ENCODE results near the gene RMND5B. TPM values are rescaled to one million over a fixed set of nuclear protein-coding genes. Genes with fewer than 3 reads are reported as not detected.

Gene RMND5B
- total and polyA plus RNA-seq, 2 experiments from 2014 or later = 27.2 to 42.2 TPM

DNA sequence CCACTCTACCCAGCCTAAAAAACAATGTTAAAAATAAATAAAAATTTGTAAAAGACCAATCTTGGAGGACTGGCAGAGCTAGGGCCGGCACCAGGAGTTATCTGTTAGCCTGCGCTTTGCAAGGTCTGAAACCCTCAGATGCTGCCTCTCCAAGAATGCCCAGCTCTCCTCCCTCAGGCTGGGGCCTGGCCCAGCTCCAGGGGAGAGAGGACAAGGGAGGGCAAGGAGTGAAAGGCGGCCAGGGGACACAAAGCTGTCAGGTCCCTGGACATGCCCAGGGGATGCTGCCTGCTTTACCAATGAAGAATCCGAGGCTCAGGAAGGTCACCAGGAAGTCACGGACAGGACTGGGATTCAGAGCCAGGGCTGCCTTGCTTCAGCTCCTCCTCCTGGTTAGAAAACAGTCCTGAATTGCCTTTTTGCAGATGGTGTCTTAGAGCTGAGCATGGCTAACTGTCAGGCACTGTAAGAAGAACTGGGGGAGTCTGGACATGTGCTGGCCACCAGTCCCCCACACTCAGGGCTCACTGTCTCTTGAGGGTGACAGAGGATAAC lies 23.0 kb upstream of the RMND5B start:
- no peak for DNase-seq (ENCODE audit: low spot score)
- H3K9me3 ChIP-seq (ENCODE audit: low read depth) = no peaks in the 10 kb centered on the region
- H4K20me1 ChIP-seq (ENCODE audit: insufficient read depth, poor library complexity, severe bottlenecking) = no peaks in the 10 kb centered on the region
- H2AFZ ChIP-seq = no peak overlapping the region
- no peaks in the 10 kb centered on the region for H3K27me3 ChIP-seq
- H3K79me2 ChIP-seq = no peaks in the 10 kb centered on the region
- no peaks in the 10 kb centered on the region for H3K4me1 ChIP-seq (ENCODE audit: insufficient read depth)
- H3K27ac ChIP-seq = no peak overlapping the region
- WGBS (ENCODE audit: low lambda C conversion rate, missing lambda C conversion rate) = 56% methylated on average over 5 of the region's 5 CpGs
- no peak overlapping the region for H3K4me3 ChIP-seq
- H3K36me3 ChIP-seq (replicated peaks; ENCODE audit: insufficient read depth, low read depth) = no peaks in the 10 kb centered on the region
- no peak overlapping the region for H3K4me2 ChIP-seq
- H3K9me2 ChIP-seq (replicated peaks; ENCODE audit: insufficient read depth) = no peaks in the 10 kb centered on the region
- TF ChIP-seq, protein P1, sequence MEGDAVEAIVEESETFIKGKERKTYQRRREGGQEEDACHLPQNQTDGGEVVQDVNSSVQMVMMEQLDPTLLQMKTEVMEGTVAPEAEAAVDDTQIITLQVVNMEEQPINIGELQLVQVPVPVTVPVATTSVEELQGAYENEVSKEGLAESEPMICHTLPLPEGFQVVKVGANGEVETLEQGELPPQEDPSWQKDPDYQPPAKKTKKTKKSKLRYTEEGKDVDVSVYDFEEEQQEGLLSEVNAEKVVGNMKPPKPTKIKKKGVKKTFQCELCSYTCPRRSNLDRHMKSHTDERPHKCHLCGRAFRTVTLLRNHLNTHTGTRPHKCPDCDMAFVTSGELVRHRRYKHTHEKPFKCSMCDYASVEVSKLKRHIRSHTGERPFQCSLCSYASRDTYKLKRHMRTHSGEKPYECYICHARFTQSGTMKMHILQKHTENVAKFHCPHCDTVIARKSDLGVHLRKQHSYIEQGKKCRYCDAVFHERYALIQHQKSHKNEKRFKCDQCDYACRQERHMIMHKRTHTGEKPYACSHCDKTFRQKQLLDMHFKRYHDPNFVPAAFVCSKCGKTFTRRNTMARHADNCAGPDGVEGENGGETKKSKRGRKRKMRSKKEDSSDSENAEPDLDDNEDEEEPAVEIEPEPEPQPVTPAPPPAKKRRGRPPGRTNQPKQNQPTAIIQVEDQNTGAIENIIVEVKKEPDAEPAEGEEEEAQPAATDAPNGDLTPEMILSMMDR (IDR thresholded peaks at IDR 0.05; ENCODE audit: poor library complexity) = no peak
- TF ChIP-seq EZH2phosphoT487 (IDR thresholded peaks at IDR 0.05; ENCODE audit: low read depth, severe bottlenecking, unreplicated experiment) (no peak), EZH2 (IDR thresholded peaks at IDR 0.05; ENCODE audit: borderline replicate concordance) (no peak)

DNA sequence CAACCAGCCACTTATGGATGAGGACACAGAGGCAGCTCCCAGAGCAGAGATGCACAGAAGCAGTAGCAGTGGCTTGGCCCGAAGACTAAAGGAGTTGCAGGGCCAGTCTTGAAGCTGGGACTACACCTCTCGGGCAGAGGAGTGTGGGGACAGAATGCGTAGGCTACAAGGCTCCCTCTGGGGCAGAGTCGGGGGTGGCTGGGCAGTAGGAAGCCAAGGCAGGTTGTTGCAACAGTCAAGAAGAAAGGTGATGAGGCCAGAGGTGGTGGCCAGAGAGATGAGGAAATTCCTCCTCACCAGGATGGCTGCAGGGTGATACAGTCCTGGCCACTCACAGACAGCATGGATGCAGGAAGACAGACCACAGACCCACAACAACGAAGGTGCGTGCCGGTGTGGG lies 22.4 kb upstream of the RMND5B start:
- no peaks in the 10 kb centered on the region for H3K36me3 ChIP-seq (replicated peaks; ENCODE audit: insufficient read depth, low read depth)
- no peak overlapping the region for H3K4me3 ChIP-seq
- no peaks in the 10 kb centered on the region for H3K4me1 ChIP-seq (ENCODE audit: insufficient read depth)
- no peak overlapping the region for H3K27ac ChIP-seq
- no peaks in the 10 kb centered on the region for H3K9me2 ChIP-seq (replicated peaks; ENCODE audit: insufficient read depth)
- H3K27me3 ChIP-seq = no peaks in the 10 kb centered on the region
- H3K79me2 ChIP-seq = no peaks in the 10 kb centered on the region
- WGBS (ENCODE audit: low lambda C conversion rate, missing lambda C conversion rate) = 80% methylated on average over 7 of the region's 7 CpGs
- H2AFZ ChIP-seq = no peak overlapping the region
- no peaks in the 10 kb centered on the region for H4K20me1 ChIP-seq (ENCODE audit: insufficient read depth, poor library complexity, severe bottlenecking)
- no peak for DNase-seq (ENCODE audit: low spot score)
- TF ChIP-seq EZH2phosphoT487 (IDR thresholded peaks at IDR 0.05; ENCODE audit: low read depth, severe bottlenecking, unreplicated experiment) (no peak), EZH2 (IDR thresholded peaks at IDR 0.05; ENCODE audit: borderline replicate concordance) (no peak)
- TF ChIP-seq, protein P1 (IDR thresholded peaks at IDR 0.05; ENCODE audit: poor library complexity) = no peak
- H3K4me2 ChIP-seq = no peak overlapping the region
- H3K9me3 ChIP-seq (ENCODE audit: low read depth) = no peaks in the 10 kb centered on the region

DNA sequence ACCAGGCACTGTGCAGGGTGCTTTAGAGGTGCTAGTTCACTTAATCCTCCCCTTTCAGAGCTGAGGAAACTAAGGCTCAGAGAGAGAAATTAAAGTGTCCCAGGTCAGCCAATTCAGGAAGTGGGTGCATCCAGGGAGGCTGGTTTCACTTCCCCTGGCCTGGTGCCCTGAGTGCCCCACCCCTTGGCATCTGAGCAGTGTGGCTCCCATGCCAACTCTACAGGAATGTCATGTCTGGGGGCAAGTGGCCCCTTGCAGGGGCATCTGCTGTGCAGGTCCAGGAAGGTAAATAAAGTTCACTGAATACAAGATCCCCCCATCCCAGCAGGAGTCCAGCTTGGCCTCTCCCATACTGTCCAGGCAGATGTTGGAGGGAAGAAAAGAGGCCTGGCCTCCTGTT lies 21.8 kb upstream of the RMND5B start:
- H2AFZ ChIP-seq = no peak overlapping the region
- H3K27ac ChIP-seq = no peak overlapping the region
- peaks cover 4% of the 10 kb centered on the region for H3K4me1 ChIP-seq (ENCODE audit: insufficient read depth)
- TF ChIP-seq EZH2 (IDR thresholded peaks at IDR 0.05; ENCODE audit: borderline replicate concordance) = no peak
- no peak for TF ChIP-seq EZH2phosphoT487 (IDR thresholded peaks at IDR 0.05; ENCODE audit: low read depth, severe bottlenecking, unreplicated experiment)
- TF ChIP-seq, protein P1 (IDR thresholded peaks at IDR 0.05; ENCODE audit: poor library complexity) = no peak
- no peaks in the 10 kb centered on the region for H3K79me2 ChIP-seq
- DNase-seq (ENCODE audit: low spot score) = no peak
- H3K4me3 ChIP-seq = no peak overlapping the region
- no peaks in the 10 kb centered on the region for H3K27me3 ChIP-seq
- H3K9me3 ChIP-seq (ENCODE audit: low read depth) = no peaks in the 10 kb centered on the region
- no peak overlapping the region for H3K4me2 ChIP-seq
- H3K9me2 ChIP-seq (replicated peaks; ENCODE audit: insufficient read depth) = no peaks in the 10 kb centered on the region
- no peaks in the 10 kb centered on the region for H3K36me3 ChIP-seq (replicated peaks; ENCODE audit: insufficient read depth, low read depth)
- no peaks in the 10 kb centered on the region for H4K20me1 ChIP-seq (ENCODE audit: insufficient read depth, poor library complexity, severe bottlenecking)

DNA sequence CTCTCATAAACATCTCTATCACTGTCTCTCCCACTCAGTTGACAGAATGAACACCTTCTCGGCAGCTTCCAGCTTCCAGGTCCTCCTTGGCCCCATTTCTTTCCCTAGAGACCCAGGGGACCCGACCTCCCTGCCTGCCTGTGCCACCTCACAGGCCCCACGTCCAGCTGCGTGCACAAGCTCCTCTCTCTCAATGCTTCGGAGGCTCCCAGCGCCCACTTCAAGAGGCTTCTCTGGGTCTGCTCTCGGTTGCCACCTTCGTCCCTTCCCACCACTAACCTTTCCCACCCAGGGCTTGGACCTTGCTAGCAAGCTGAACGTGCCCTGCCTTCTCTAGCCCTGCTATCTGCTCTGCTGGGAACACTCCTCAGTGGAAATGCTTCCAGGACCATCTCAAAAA lies 20.3 kb upstream of the RMND5B start:
- Histone ChIP-seq H4K20me1 (ENCODE audit: insufficient read depth, poor library complexity, severe bottlenecking) (no peaks in the 10 kb centered on the region), H3K9me3 (ENCODE audit: low read depth) (no peaks in the 10 kb centered on the region), H3K4me1 (ENCODE audit: insufficient read depth) (peaks cover 20% of the 10 kb centered on the region), H3K9me2 (replicated peaks; ENCODE audit: insufficient read depth) (no peaks in the 10 kb centered on the region), H3K36me3 (replicated peaks; ENCODE audit: insufficient read depth, low read depth) (no peaks in the 10 kb centered on the region), H3K27ac (no peak overlapping the region), H2AFZ (no peak overlapping the region), H3K27me3 (peaks cover 12% of the 10 kb centered on the region), H3K4me2 (no peak overlapping the region), H3K4me3 (no peak overlapping the region), H3K79me2 (no peaks in the 10 kb centered on the region)
- 91% methylated on average over 9 of the region's 9 CpGs for WGBS (ENCODE audit: low lambda C conversion rate, missing lambda C conversion rate)
- TF ChIP-seq, protein P1 (IDR thresholded peaks at IDR 0.05; ENCODE audit: poor library complexity) = no peak
- TF ChIP-seq EZH2phosphoT487 (IDR thresholded peaks at IDR 0.05; ENCODE audit: low read depth, severe bottlenecking, unreplicated experiment) (no peak), EZH2 (IDR thresholded peaks at IDR 0.05; ENCODE audit: borderline replicate concordance) (no peak)
- DNase-seq (ENCODE audit: low spot score) = no peak

Measured in hepatocyte (in vitro differentiated cells).